ENCODE measurements around the gene PCDHA13.
"Not testable (repeated sequence)": the region's sequence is repeated elsewhere in the genome, so short reads cannot be mapped to it uniquely, and the experiment has no call there.

The PCDHA13 gene

GRCh38 chr5:140881889-140882590 lies at the start of gene PCDHA13:
Gene PCDHA13 (plus strand): TSS chr5:140882124. CDS start chr5:140882269, 145 bp downstream.
- no peak for DNase-seq

- no peak for DNase-seq
Measured at GRCh38 chr5:140833993-140834392, 47.9 kb upstream of the PCDHA13 start, which contains the start of gene PCDHA7. Gene PCDHA7 (plus strand): TSS chr5:140834269. CDS start chr5:140834384, 115 bp downstream.

- DNase-seq: not testable (repeated sequence)
Measured at GRCh38 chr5:140834439-140835008, 47.4 kb upstream of the PCDHA13 start.

GRCh38 chr5:140835622-140836510 lies 46.1 kb upstream of the PCDHA13 start:
- DNase-seq: no peak

- DNase-seq: no peak
Measured at GRCh38 chr5:140840978-140841962, 40.7 kb upstream of the PCDHA13 start, which contains the start of gene PCDHA8. Gene PCDHA8 (plus strand): TSS chr5:140841187. CDS start chr5:140841322, 135 bp downstream.

- DNase-seq: no peak
Measured at GRCh38 chr5:140842798-140843733, 38.9 kb upstream of the PCDHA13 start.

GRCh38 chr5:140848139-140849102 lies 33.5 kb upstream of the PCDHA13 start, which contains the start of gene PCDHA9:
Gene PCDHA9 (plus strand): TSS chr5:140848382. CDS start chr5:140848496, 114 bp downstream.
- DNase-seq: not testable (repeated sequence)

GRCh38 chr5:140849831-140850634 lies 31.9 kb upstream of the PCDHA13 start:
- DNase-seq: not testable (repeated sequence)

- no peak for DNase-seq
Measured at GRCh38 chr5:140855772-140856674, 25.9 kb upstream of the PCDHA13 start, which contains the start of gene PCDHA10. Gene PCDHA10 (plus strand): TSS chr5:140855897. CDS start chr5:140856049, 152 bp downstream.

- no peak for DNase-seq
Measured at GRCh38 chr5:140857177-140857986, 24.5 kb upstream of the PCDHA13 start.

- no peak for DNase-seq
Measured at GRCh38 chr5:140857987-140858240, 24.0 kb upstream of the PCDHA13 start.

GRCh38 chr5:140862441-140863295 lies 19.3 kb upstream of the PCDHA13 start:
- DNase-seq: no peak

- no peak for DNase-seq
Measured at GRCh38 chr5:140868721-140869554, 13.0 kb upstream of the PCDHA13 start, which contains the start of gene PCDHA11. Gene PCDHA11 (plus strand): TSS chr5:140868957. CDS start chr5:140869104, 147 bp downstream.

GRCh38 chr5:140869555-140869886 lies 12.4 kb upstream of the PCDHA13 start:
- no peak for DNase-seq

All from CD4-positive, alpha-beta T cell treated with Interleukin-6 for 4 hours (primary cell).